Measurements from ENCODE around the gene SLC35A2.

DNA sequence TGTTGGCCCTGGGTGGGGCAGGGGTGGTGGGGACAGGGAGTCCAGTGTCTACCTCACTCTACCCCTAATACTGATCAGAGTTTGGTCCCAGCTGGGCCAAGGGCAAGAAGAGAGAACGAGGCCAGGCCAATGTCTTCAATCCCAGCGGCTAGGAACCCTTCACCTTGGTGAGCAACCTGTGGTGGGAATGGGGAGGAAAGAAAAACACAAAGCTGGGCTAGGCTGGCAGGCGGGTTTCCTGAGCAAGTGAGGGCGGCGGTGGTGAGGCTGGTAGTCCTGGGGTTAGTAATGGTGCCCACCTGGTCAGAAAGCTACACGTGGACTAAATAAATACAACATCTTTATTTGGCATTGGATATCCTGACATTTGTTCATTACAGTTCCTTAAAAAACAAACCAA, 8.2 kb downstream of the SLC35A2 start:
- TF ChIP-seq TAF1 (IDR thresholded peaks at IDR 0.05; ENCODE audit: low read depth, low read length) (no peak), POLR2A (IDR thresholded peaks at IDR 0.05; ENCODE audit: low read depth, low read length) (no peak; the same call in 1 of the 2 replicates), POLR2AphosphoS5 (IDR thresholded peaks at IDR 0.05; ENCODE audit: low read depth, low read length) (no peak), SPI1 (IDR thresholded peaks at IDR 0.05; ENCODE audit: low read depth, low read length) (no peak), PAX5 (IDR thresholded peaks at IDR 0.05; ENCODE audit: insufficient read depth, low read length, severe bottlenecking) (no peak)

All from GM12891 (cell line).